GM18867 (cell line): ENCODE measurements around the gene MAU2.

Source experiments
- ATAC-seq: cut with Tn5 transposase; IDR thresholded peaks from one replicate; pipeline ENCODE4 v1.9.1; 2021; ENCODE audit warnings: mild to moderate bottlenecking, moderate library complexity; ENCODE audit not compliant: unreplicated experiment

MAU2 gene

DNA sequence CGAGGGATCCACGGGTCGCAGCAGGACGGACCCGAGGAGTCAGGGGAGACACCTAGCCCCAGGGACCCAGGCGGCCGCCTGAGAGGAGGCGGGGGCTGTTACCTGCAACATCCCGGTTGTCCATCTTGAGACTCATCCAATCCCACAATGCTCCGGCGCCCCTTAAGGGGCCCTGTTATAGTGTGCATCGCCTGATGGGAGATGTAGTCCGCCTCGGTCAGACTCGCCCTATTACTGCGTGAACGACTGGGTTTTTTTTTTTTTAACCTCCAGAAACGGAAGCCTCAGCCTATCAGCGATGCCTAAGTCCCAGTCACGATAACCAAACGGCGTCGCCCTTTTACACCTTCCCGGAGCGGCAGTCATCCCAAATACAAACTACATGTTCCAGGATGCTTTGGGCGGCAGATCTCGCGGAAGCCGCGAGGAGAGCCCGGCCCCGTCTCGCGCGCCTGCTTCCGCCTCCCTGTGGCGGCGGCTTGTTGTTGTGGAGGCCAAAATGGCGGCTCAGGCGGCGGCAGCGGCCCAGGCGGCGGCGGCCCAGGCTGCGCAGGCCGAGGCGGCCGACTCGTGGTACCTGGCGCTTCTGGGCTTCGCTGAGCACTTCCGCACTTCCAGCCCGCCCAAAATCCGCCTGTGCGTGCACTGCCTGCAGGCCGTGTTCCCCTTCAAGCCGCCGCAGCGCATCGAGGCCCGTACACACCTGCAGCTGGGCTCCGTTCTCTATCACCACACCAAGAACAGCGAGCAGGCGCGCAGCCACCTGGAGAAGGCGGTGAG, at the start of gene MAU2, which contains the start of gene SUGP1:
TSS of gene MAU2 (plus strand) at position 469 of the 780 bp plus-strand sequence. CDS start at position 500, 31 bp downstream.
TSS of gene SUGP1 (minus strand) at position 149 of the 780 bp plus-strand sequence. CDS start at position 136, 13 bp downstream.
- peak; percentile 84 for ATAC-seq

DNA sequence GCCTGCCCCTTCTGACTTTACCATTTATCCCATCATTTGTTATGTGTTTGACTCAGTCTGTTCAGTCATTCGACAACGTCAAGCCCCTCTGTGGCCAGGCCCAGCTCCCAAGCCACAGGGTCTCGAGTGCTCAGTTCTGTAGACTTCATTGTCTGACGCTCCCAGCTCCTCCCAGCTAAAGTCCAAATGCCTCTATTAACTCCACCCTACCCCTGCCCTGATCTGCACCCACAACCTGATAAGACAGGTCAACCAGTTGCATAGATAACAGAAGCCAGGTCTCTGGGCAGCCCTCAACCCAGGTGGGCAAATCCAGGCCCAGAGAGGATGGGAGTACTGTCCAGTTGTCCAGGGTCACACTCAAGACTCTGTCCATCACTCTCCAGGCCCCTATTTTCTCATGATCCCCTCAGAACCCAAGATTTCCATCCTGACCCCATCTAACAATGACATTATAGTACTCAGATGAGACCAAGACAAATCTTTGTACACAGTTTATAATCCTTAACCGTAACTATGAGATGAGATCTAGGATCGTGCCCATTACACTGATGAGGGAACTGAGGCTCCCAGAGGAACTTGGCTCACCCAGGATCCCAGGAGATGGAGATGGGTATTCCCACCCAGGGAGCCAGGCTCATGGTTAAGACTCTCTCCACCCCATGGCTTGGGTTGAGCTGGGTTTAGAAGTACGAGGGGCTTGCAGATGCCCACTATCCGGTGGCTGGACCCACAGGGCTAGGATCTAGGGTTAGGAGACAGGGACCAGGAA, 48.6 kb upstream of the MAU2 start:
- no peak for ATAC-seq

DNA sequence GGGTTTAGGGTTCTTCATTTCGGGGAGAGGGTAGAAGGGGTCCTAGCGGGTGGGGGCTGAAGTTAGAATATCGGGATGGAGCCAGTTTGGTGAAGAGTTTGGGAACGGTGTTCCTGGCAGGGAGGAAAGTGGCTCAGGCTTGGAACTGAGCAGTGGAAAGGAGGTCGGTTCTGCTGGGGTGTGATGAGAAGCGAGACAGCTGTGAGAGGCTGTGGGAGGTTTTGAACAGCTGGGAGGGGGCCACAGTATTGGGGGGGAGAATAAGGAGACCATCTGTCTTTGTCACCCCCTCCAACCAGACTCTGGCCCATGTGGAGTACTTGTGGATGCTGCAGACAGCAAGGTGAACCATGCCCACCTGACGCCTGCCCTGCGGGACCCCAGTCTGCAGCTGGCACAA, 46.5 kb upstream of the MAU2 start:
- no peak for ATAC-seq

- no peak for ATAC-seq
Measured at GRCh38 chr19:19274716-19275565, 45.7 kb upstream of the MAU2 start.

DNA sequence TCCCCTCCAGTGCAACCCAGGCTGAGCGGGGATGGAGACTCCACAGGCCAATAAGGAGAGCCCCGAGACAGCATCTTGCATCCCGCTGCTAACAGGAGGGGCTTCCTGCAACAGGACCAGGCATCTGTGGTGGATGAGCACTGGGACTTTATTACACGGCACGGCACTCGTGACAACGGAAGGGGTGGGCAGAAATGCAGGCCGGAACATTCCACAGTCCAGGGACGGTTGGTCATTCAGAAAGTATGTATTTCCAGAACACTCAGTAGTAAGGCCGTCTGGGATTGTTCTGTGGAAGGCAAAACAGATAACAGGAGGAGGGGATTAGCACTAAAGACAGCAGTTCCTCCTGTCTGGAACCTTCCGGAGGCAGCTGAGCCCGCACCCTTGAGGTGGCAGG, 44.2 kb upstream of the MAU2 start:
- no peak for ATAC-seq

DNA sequence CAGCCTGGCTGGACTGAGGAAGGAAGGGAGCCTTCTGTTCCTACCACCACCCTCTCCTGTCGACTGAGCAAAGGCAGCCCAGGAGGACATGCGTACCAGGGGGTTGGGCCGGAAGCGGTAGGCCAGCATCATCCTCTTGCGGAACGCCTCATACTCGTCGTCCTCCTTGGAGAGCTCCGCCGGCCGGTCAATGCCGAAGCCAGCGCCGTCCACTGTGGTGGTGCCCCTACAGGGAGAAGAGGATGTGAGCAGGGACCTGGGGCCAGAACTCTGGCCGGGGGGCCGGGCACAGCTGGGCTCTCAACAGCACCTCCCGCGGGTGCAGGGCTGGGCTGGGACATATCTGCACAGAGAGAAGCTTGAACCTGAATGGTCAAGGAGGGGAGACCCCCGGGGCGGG, 43.8 kb upstream of the MAU2 start:
- no peak for ATAC-seq

GRCh38 chr19:19278315-19278714, 42.3 kb upstream of the MAU2 start:
- ATAC-seq: no peak

DNA sequence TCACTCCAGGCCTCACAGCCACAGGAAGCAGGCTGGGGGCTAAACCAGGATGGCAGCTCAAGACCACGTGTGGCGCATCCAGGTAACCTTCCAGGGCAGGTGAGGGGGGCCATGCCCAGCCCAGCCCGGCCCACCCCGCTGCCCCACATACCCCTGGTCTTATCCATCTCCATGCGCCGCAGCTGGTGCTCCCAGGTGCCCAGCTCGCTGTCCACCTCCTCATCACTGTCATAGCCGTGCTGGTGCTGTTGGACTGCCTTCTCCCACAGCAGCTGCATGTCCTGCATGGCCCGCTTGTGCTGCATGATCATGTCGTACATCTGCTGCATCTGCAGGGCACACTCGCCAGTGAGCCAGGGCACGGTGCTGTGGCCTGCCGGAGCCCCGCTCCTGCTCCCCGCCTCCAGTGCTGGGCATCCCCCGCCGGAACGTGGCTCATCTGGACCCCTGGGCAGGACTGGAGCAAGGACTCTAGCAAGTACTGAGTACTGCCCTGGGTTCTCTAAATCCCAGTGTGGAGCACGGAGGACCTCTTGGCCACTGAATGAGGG, 41.5 kb upstream of the MAU2 start:
- ATAC-seq: no peak

- ATAC-seq: no peak
Measured at GRCh38 chr19:19279853-19280252, 40.8 kb upstream of the MAU2 start.

- ATAC-seq: no peak
Measured at GRCh38 chr19:19280561-19280960, 40.1 kb upstream of the MAU2 start.

- ATAC-seq: no peak
Measured at GRCh38 chr19:19285686-19286085, 34.9 kb upstream of the MAU2 start.

- ATAC-seq: no peak
Measured at GRCh38 chr19:19292607-19293006, 28.0 kb upstream of the MAU2 start.

- ATAC-seq: no peak
Measured at GRCh38 chr19:19294914-19295313, 25.7 kb upstream of the MAU2 start.

- no peak for ATAC-seq
Measured at GRCh38 chr19:19296953-19297689, 23.5 kb upstream of the MAU2 start.

DNA sequence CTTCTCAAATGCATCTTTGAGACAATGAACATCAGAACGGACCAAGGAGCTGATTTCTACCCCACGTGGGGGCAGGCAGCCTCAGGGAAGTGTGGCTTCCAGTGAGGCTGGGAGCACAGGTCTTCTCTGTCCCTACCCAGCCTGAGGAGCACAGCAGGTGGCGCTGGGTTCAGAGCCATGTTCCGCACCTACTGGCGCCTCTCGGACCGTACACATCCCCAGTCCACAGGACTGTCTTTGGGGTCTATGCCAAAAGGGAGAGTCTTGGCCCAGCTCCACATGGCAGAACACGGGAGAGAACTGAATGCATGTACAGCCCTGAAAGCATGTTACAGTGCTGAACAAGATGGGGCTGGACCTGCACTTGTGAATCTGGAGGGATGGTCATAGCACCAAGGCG, 22.9 kb upstream of the MAU2 start:
- ATAC-seq: no peak

DNA sequence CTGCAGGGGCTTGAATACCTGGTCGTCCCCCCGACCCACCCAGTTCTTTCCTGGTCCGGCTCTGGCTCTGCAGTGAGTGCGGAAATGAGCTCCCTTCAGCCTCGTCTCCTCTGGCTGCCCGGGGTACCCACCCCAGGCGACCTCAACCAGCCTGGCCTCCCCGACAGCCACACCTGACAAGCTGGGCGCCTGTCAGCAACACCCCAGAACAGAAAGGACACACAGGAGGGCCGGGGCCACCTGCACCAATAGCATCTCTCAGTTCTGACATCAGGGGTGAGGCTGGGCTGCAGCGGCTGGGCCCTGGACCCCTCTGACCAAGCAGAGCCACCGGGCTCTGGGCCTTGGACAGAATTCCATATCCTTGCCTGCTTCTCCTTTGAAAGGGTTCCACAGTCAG, 20.0 kb upstream of the MAU2 start:
- no peak for ATAC-seq

GRCh38 chr19:19303411-19303810, 17.2 kb upstream of the MAU2 start:
- no peak for ATAC-seq

GRCh38 chr19:19304186-19304965, 16.3 kb upstream of the MAU2 start:
- ATAC-seq: no peak

DNA sequence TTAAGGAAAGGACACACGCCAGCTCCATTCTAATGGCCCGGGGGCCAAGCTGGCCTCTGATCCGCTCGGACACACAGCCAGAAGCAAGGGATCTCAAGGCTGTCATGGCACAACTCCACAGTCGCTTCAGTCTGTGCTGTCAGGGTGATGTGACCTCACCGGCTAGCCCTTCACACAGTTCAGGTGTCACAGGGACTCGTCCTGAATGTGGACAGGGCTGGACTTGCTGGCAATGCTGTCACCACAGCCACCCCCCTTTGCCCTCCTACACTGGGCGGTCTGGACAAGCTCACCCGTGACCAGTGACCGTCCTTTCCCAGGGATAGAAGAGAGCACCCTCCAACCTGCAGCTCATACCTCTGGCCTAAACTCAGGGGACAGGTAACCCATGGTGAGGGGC, 15.6 kb upstream of the MAU2 start:
- ATAC-seq: no peak
